Liver (tissue), 9 donors: ENCODE measurements around the gene VPS13C. TPM values are rescaled to one million over a fixed set of nuclear protein-coding genes. Genes with fewer than 3 reads are reported as not detected.

Experiments used
- DNase-seq: peaks from one replicate; pipeline ENCODE4 v3.0.0-alpha.2; 2017; ENCODE audit warnings: low spot score
- H3K27ac ChIP-seq, 2 donors: one replicate each; pipeline ENCODE4 v1.7.0; 2013; ENCODE audit warnings: inconsistent platforms in 2 of 2, low read length in 2 of 2, control low read depth in 1 of 2, low read depth in 1 of 2, mild to moderate bottlenecking in 1 of 2
- H3K27me3 ChIP-seq, 4 donors: one replicate each; pipeline versions ENCODE4 v1.6.1 to v1.7.0; 2013; ENCODE audit warnings: low read length in 3 of 4, inconsistent platforms in 1 of 4, mild to moderate bottlenecking in 1 of 4, moderate library complexity in 1 of 4; ENCODE audit not compliant: control insufficient read depth in 4 of 4, insufficient read depth in 4 of 4
- H3K36me3 ChIP-seq, 4 donors: one replicate each; pipeline versions ENCODE4 v1.6.1 to v1.7.0; 2013; ENCODE audit warnings: low read length in 3 of 4, mild to moderate bottlenecking in 3 of 4, low read depth in 1 of 4, moderate library complexity in 1 of 4; ENCODE audit not compliant: control insufficient read depth in 4 of 4, insufficient read depth in 3 of 4
- H3K4me1 ChIP-seq, 4 donors: one replicate each; pipeline versions ENCODE4 v1.6.1 to v1.7.0; 2013; ENCODE audit warnings: low read length in 3 of 4, mild to moderate bottlenecking in 3 of 4, moderate library complexity in 1 of 4; ENCODE audit not compliant: control insufficient read depth in 4 of 4, insufficient read depth in 4 of 4
- H3K4me3 ChIP-seq, 3 donors: one replicate each; pipeline versions ENCODE4 v1.6.1 to v1.7.0; 2013; ENCODE audit warnings: low read length in 3 of 3, control low read depth in 1 of 3, low read depth in 1 of 3, mild to moderate bottlenecking in 1 of 3
- H3K9ac ChIP-seq, 2 donors: one replicate each; pipeline ENCODE4 v1.7.0; 2013; ENCODE audit warnings: low read length in 2 of 2, mild to moderate bottlenecking in 2 of 2, moderate library complexity in 2 of 2, control low read depth in 1 of 2, low read depth in 1 of 2
- H3K9me3 ChIP-seq, 4 donors: one replicate each; pipeline versions ENCODE4 v1.6.1 to v1.7.0; 2013; ENCODE audit warnings: low read length in 3 of 4; ENCODE audit not compliant: control insufficient read depth in 4 of 4
- CTCF ChIP-seq: fragments of 150-350 bp; IDR thresholded peaks from 2 replicates; pipeline ENCODE4 v1.5.1; 2017; ENCODE audit warnings: improper control_type of control experiment, low read depth, low read length; ENCODE audit not compliant: missing input control
- EGR1 ChIP-seq, 2 donors: IDR thresholded peaks; 2 replicates each; pipeline ENCODE4 v1.6.1; 2016 to 2018; ENCODE audit warnings: antibody characterized with exemption in 2 of 2, low read depth in 2 of 2
- FOXA1 ChIP-seq: IDR thresholded peaks from 2 replicates; pipeline ENCODE4 v1.6.1; 2016; ENCODE audit warnings: antibody characterized with exemption
- FOXA2 ChIP-seq: IDR thresholded peaks from 2 replicates; pipeline ENCODE4 v1.6.1; 2016; ENCODE audit warnings: antibody characterized with exemption
- HNF4A ChIP-seq, 2 donors: conservative IDR thresholded peaks; 2 replicates each; pipeline ENCODE4 v1.6.1; 2016; ENCODE audit warnings: antibody characterized with exemption in 2 of 2, mild to moderate bottlenecking in 2 of 2
- HNF4G ChIP-seq: IDR thresholded peaks from 2 replicates; pipeline ENCODE4 v1.6.1; 2016; ENCODE audit warnings: antibody characterized with exemption
- JUND ChIP-seq, 2 donors: IDR thresholded peaks; 2 replicates each; pipeline ENCODE4 v1.6.1; 2016; ENCODE audit warnings: antibody characterized with exemption in 2 of 2
- NR2F2 ChIP-seq: IDR thresholded peaks from 2 replicates; pipeline ENCODE4 v1.6.1; 2016; ENCODE audit warnings: antibody characterized with exemption
- RAD21 ChIP-seq, 2 donors: IDR thresholded peaks; 2 replicates each; pipeline ENCODE4 v1.6.1; 2016; ENCODE audit warnings: antibody characterized with exemption in 2 of 2, mild to moderate bottlenecking in 2 of 2
- REST ChIP-seq: IDR thresholded peaks from 2 replicates; pipeline ENCODE4 v1.6.1; 2016; ENCODE audit warnings: antibody characterized with exemption, mild to moderate bottlenecking
- RXRA ChIP-seq, 2 donors: IDR thresholded peaks; 2 replicates each; pipeline ENCODE4 v1.6.1; 2017 to 2018; ENCODE audit warnings: antibody characterized with exemption in 2 of 2, mild to moderate bottlenecking in 1 of 2
- SP1 ChIP-seq: IDR thresholded peaks from 2 replicates; pipeline ENCODE4 v1.6.1; 2018; ENCODE audit warnings: antibody characterized with exemption, mild to moderate bottlenecking
- WGBS: extraction: QIAGEN DNeasy Blood & Tissue Kit; methylation state at CpG from one replicate; pipeline ENCODE4 v1.1.7; 2013; 5-methylcytosine and 5-hydroxymethylcytosine counted together
- polyA plus RNA-seq, 2 donors: library from polyadenylated mRNA; stranded (reverse) in 1 of 2; unstranded in 1 of 2; fragments of 200-250 nt in 1 of 2; fragments of >200 nt in 1 of 2; fragmentation: Nextera tagmentation in 1 of 2; extraction: Ambion mirVana in 1 of 2; gene quantifications; one replicate each; pipeline versions ENCODE4 v1.2.1 to v1.2.3, GENCODE V29; 2013 to 2015
- total RNA-seq, 2 donors: library from RNA; depleted of rRNA; stranded (reverse); fragments of >200 nt; gene quantifications; one replicate each; pipeline ENCODE4 v1.2.3, GENCODE V29; 2014
- TF ChIP-seq, protein P1 (sequence below): IDR thresholded peaks from 2 replicates; pipeline ENCODE4 v1.6.1; 2016; ENCODE audit warnings: antibody characterized with exemption
- TF ChIP-seq, protein P2 (sequence below): IDR thresholded peaks from 2 replicates; pipeline ENCODE4 v1.6.1; 2016; ENCODE audit warnings: antibody characterized with exemption
- TF ChIP-seq, protein P3 (sequence below): IDR thresholded peaks from 2 replicates; pipeline ENCODE4 v1.6.1; 2016; ENCODE audit warnings: antibody characterized with exemption
- donor health status: healthy.
- donor health status: healthy.
- donor health status: healthy.
- donor health status: healthy.
- donor health status: healthy.

Gene VPS13C
- total and polyA plus RNA-seq, 4 donors = 5.4 to 42.0 (median 17.4) TPM

- H3K4me1 ChIP-seq = no peaks in the 10 kb centered on the region
- no peak overlapping the region for H3K27ac ChIP-seq
- TF ChIP-seq, protein P1, sequence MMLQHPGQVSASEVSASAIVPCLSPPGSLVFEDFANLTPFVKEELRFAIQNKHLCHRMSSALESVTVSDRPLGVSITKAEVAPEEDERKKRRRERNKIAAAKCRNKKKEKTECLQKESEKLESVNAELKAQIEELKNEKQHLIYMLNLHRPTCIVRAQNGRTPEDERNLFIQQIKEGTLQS = no peak
- TF ChIP-seq NR2F2 (no peak), JUND (IDR thresholded peaks at IDR 0.05) (no peak), HNF4A (conservative IDR thresholded peaks at IDR 0.05) (no peak), REST (no peak), SP1 (no peak), CTCF (no peak), FOXA2 (no peak), EGR1 (IDR thresholded peaks at IDR 0.05; ENCODE audit: low read depth in 2 of 2) (no peak), FOXA1 (no peak), HNF4G (no peak)
- TF ChIP-seq, protein P2, sequence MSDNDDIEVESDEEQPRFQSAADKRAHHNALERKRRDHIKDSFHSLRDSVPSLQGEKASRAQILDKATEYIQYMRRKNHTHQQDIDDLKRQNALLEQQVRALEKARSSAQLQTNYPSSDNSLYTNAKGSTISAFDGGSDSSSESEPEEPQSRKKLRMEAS = no peak
- TF ChIP-seq, protein P3, sequence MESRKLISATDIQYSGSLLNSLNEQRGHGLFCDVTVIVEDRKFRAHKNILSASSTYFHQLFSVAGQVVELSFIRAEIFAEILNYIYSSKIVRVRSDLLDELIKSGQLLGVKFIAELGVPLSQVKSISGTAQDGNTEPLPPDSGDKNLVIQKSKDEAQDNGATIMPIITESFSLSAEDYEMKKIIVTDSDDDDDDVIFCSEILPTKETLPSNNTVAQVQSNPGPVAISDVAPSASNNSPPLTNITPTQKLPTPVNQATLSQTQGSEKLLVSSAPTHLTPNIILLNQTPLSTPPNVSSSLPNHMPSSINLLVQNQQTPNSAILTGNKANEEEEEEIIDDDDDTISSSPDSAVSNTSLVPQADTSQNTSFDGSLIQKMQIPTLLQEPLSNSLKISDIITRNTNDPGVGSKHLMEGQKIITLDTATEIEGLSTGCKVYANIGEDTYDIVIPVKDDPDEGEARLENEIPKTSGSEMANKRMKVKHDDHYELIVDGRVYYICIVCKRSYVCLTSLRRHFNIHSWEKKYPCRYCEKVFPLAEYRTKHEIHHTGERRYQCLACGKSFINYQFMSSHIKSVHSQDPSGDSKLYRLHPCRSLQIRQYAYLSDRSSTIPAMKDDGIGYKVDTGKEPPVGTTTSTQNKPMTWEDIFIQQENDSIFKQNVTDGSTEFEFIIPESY = no peak
- DNase-seq = no peak
- no peak overlapping the region for H3K9ac ChIP-seq
- 87% methylated on average over 4 of the region's 4 CpGs for WGBS
- no peak overlapping the region for H3K4me3 ChIP-seq
- no peaks in the 10 kb centered on the region for H3K36me3 ChIP-seq
- H3K9me3 ChIP-seq = no peaks in the 10 kb centered on the region
- H3K27me3 ChIP-seq = no peaks in the 10 kb centered on the region
These were observed 239.3 kb downstream of the VPS13C start for GRCh38 chr15:61820951-61821350.

GRCh38 chr15:61820212-61820611 lies 240.0 kb downstream of the VPS13C start:
- H3K9ac ChIP-seq = no peak overlapping the region
- no peak overlapping the region for H3K4me3 ChIP-seq
- 88% methylated on average over 9 of the region's 9 CpGs for WGBS
- DNase-seq = no peak
- H3K9me3 ChIP-seq = no peaks in the 10 kb centered on the region
- H3K36me3 ChIP-seq = no peaks in the 10 kb centered on the region
- no peaks in the 10 kb centered on the region for H3K27me3 ChIP-seq
- no peak overlapping the region for H3K27ac ChIP-seq
- TF ChIP-seq, protein P2 = no peak
- TF ChIP-seq, protein P3 = no peak
- no peak for TF ChIP-seq RXRA (IDR thresholded peaks at IDR 0.05)
- TF ChIP-seq FOXA1 = no peak
- TF ChIP-seq, protein P1 = no peak
- no peak for TF ChIP-seq RAD21 (IDR thresholded peaks at IDR 0.05)
- TF ChIP-seq FOXA2 = no peak
- no peaks in the 10 kb centered on the region for H3K4me1 ChIP-seq
